Hepatocyte (in vitro differentiated cells): ENCODE measurements around the gene GALNT4. TPM values are rescaled to one million over a fixed set of nuclear protein-coding genes. Genes with fewer than 3 reads are reported as not detected.

ENCODE experiments used
- DNase-seq: peaks from one replicate; pipeline ENCODE4 v3.0.0-alpha.2; 2016; ENCODE audit warnings: low spot score
- H2AFZ ChIP-seq: fragments of 200-600 bp; sonication (generic); 2 replicates; pipeline ENCODE4 v1.6.0; 2016; ENCODE audit warnings: antibody characterized with exemption, mild to moderate bottlenecking
- H3K27ac ChIP-seq: fragments of 200-600 bp; sonication (generic); 2 replicates; pipeline ENCODE4 v1.5.1; 2016; ENCODE audit warnings: mild to moderate bottlenecking
- H3K27me3 ChIP-seq: fragments of 200-600 bp; sonication (generic); 2 replicates; pipeline ENCODE4 v1.6.1; 2016
- H3K36me3 ChIP-seq: fragments of 200-600 bp; sonication (generic); replicated peaks from 2 replicates; pipeline ENCODE4 v1.5.1; 2016; ENCODE audit warnings: low read depth; ENCODE audit not compliant: insufficient read depth
- H3K4me1 ChIP-seq: fragments of 200-600 bp; sonication (generic); 2 replicates; pipeline ENCODE4 v1.5.1; 2016; ENCODE audit warnings: mild to moderate bottlenecking, moderate library complexity; ENCODE audit not compliant: insufficient read depth
- H3K4me2 ChIP-seq: fragments of 200-600 bp; sonication (generic); 2 replicates; pipeline ENCODE4 v1.6.0; 2016
- H3K4me3 ChIP-seq: fragments of 200-600 bp; sonication (generic); 2 replicates; pipeline ENCODE4 v1.5.1; 2016; ENCODE audit warnings: mild to moderate bottlenecking
- H3K79me2 ChIP-seq: fragments of 200-600 bp; sonication (generic); 2 replicates; pipeline ENCODE4 v1.6.0; 2017; ENCODE audit warnings: mild to moderate bottlenecking
- H3K9me2 ChIP-seq: fragments of 200-600 bp; sonication (generic); replicated peaks from 2 replicates; pipeline ENCODE4 v1.6.0; 2017; ENCODE audit warnings: mild to moderate bottlenecking; ENCODE audit not compliant: insufficient read depth
- H3K9me3 ChIP-seq: fragments of 200-600 bp; sonication (generic); 2 replicates; pipeline ENCODE4 v1.5.1; 2016; ENCODE audit warnings: low read depth, mild to moderate bottlenecking
- H4K20me1 ChIP-seq: fragments of 200-600 bp; sonication (generic); 2 replicates; pipeline ENCODE4 v1.6.0; 2016; ENCODE audit warnings: mild to moderate bottlenecking; ENCODE audit not compliant: insufficient read depth, poor library complexity, severe bottlenecking
- CTCF ChIP-seq: fragments of 200-600 bp; sonication (generic); IDR thresholded peaks from 2 replicates; pipeline ENCODE4 v1.5.1; 2016; ENCODE audit warnings: antibody characterized with exemption, mild to moderate bottlenecking; ENCODE audit not compliant: poor library complexity
- EZH2 ChIP-seq: fragments of 200-600 bp; sonication (generic); IDR thresholded peaks from 2 replicates; pipeline ENCODE4 v1.6.1; 2016; ENCODE audit warnings: antibody characterized with exemption, mild to moderate bottlenecking, borderline replicate concordance
- EZH2phosphoT487 ChIP-seq: fragments of 200-600 bp; sonication (generic); IDR thresholded peaks from one replicate; pipeline ENCODE4 v1.6.1; 2018; ENCODE audit warnings: antibody characterized with exemption, mild to moderate bottlenecking, low read depth, moderate library complexity; ENCODE audit not compliant: unreplicated experiment, severe bottlenecking
- WGBS: methylation state at CpG from one replicate; pipeline ENCODE4 v1.1.6; 2016; ENCODE audit warnings: low lambda C conversion rate; ENCODE audit errors: missing lambda C conversion rate; 5-methylcytosine and 5-hydroxymethylcytosine counted together
- polyA plus RNA-seq: library from polyadenylated mRNA; unstranded; fragments of >200 nt; fragmentation: Nextera tagmentation; extraction: Ambion mirVana; gene quantifications from 2 replicates; pipeline ENCODE4 v1.2.1, GENCODE V29; 2016
- total RNA-seq: library from RNA; depleted of rRNA; stranded (reverse); fragments of >200 nt; gene quantifications from 2 replicates; pipeline ENCODE4 v1.2.3, GENCODE V29; 2014

Gene GALNT4
- total and polyA plus RNA-seq, 2 experiments from 2014 or later = 4.6 to 19.2 TPM

- Histone ChIP-seq H3K27ac (peak overlapping the region; percentile 87), H3K4me3 (peak overlapping the region; percentile 76), H3K27me3 (no peaks in the 10 kb centered on the region), H3K4me2 (peak overlapping the region; percentile 74), H2AFZ (peak overlapping the region; percentile 80), H3K4me1 (peaks cover 25% of the 10 kb centered on the region), H3K79me2 (peaks cover 65% of the 10 kb centered on the region), H3K36me3 (no peaks in the 10 kb centered on the region), H3K9me2 (no peaks in the 10 kb centered on the region), H4K20me1 (peaks cover 3% of the 10 kb centered on the region), H3K9me3 (no peaks in the 10 kb centered on the region)
- no peak for DNase-seq
- 35% methylated on average over 21 of the region's 21 CpGs for WGBS
- no peak for TF ChIP-seq EZH2phosphoT487
- no peak for TF ChIP-seq CTCF
- no peak for TF ChIP-seq EZH2
These were observed 604 bp downstream of the GALNT4 start for GRCh38 chr12:89523843-89524540.

GRCh38 chr12:89523393-89523792 is 1.2 kb downstream of the GALNT4 start:
- WGBS = 90% methylated on average over 8 of the region's 8 CpGs
- peaks cover 25% of the 10 kb centered on the region for H3K4me1 ChIP-seq
- H3K36me3 ChIP-seq = no peaks in the 10 kb centered on the region
- H3K27me3 ChIP-seq = no peaks in the 10 kb centered on the region
- no peak for DNase-seq
- H3K27ac ChIP-seq = peak overlapping the region; percentile 87
- no peak overlapping the region for H3K4me3 ChIP-seq
- TF ChIP-seq CTCF (no peak), EZH2 (no peak), EZH2phosphoT487 (no peak)
- H2AFZ ChIP-seq = no peak overlapping the region
- no peaks in the 10 kb centered on the region for H3K9me2 ChIP-seq
- H4K20me1 ChIP-seq = peaks cover 3% of the 10 kb centered on the region
- H3K79me2 ChIP-seq = peaks cover 70% of the 10 kb centered on the region
- peak overlapping the region; percentile 74 for H3K4me2 ChIP-seq
- H3K9me3 ChIP-seq = no peaks in the 10 kb centered on the region

- peaks cover 62% of the 10 kb centered on the region for H3K79me2 ChIP-seq
- DNase-seq = no peak
- no peak overlapping the region for H2AFZ ChIP-seq
- peak overlapping the region; percentile 1 for H3K4me3 ChIP-seq
- H3K27me3 ChIP-seq = no peaks in the 10 kb centered on the region
- no peaks in the 10 kb centered on the region for H3K36me3 ChIP-seq
- H3K4me1 ChIP-seq = peaks cover 25% of the 10 kb centered on the region
- no peaks in the 10 kb centered on the region for H3K9me3 ChIP-seq
- H3K9me2 ChIP-seq = no peaks in the 10 kb centered on the region
- TF ChIP-seq CTCF (no peak), EZH2 (no peak), EZH2phosphoT487 (no peak)
- peaks cover 3% of the 10 kb centered on the region for H4K20me1 ChIP-seq
- H3K4me2 ChIP-seq = peak overlapping the region; percentile 74
- H3K27ac ChIP-seq = peak overlapping the region; percentile 68
- 82% methylated on average over 7 of the region's 7 CpGs for WGBS
These were observed 3.0 kb downstream of the GALNT4 start for GRCh38 chr12:89521364-89522223.
